ENCODE data around the gene DCLK1.

Gene DCLK1

DNA sequence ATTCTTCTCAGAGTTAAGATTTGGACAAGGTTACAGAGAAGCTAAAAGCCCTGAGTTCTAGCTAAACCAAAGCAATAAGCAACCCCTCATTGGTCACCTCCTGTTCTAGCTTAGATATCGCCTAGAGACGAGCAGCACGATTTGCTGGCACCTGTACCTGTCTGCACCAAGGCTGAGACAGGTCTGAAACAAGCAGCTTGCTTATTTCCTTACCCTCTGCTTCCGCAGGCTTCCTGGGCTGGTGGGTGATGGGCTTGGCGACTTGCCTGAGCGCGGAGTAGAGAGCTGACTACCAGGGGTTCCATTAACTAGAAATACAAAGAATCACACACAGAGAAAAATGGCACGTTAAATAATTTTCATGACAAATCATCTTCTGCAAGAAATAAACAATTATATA, 276.9 kb downstream of the DCLK1 start:
- DNase-seq: no peak

DNA sequence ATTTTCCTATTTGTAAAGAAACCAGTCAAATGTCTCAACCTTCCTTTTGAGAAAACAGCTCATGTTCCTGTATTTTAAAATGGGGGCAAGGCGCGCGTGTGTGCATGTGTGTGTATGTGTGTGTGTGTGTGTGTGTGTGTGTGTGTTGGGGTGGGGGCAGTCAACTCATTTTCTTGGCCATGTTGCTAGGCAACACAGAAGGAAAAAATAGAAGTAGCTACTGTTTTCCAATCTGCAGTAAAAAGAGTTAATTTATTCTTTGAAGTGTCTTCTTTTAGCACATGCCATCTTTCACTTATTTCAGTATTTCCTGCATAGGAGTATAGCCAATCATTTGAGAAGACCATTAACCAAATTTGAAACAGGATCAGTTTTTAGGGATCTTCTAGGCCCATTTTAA, 279.3 kb downstream of the DCLK1 start:
- DNase-seq: no peak

DNA sequence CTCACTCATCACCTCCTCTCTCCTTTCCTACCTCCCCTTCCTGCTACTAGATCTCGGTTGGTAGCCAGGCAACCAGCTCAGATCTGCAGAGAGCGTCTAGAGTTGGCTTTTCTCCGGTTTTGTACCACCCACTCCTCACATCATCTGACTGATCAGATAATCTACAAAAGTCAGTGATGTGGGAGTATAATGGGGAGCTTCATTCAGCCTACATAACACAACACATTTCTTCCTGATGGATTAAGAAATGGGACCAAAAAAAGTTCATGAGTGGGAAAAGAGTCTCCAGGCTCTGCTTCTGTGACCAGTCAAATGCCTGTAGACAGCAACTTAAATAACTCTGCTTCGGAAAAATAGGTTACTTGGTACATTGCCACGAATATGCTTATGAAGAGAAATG, 279.8 kb downstream of the DCLK1 start:
- no peak for DNase-seq

DNA sequence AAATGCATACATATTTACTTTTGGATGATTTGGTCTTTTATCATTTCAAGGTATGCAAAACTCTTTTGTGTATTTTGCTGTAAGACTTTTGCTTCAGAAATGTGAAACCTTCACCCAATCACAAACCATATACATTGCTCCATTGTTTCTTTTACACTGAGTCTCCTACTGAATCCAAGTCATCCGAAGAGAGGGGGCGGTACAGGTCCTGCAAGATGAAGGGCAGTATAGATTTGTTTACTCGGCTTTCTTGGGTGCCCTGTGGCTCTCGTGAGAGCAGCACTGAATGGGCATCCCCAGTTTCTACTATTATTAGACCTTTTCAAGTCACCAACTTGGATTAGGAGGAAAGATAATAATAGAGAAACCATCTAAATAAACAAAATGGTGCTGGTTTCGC, 280.6 kb downstream of the DCLK1 start:
- DNase-seq: no peak

DNA sequence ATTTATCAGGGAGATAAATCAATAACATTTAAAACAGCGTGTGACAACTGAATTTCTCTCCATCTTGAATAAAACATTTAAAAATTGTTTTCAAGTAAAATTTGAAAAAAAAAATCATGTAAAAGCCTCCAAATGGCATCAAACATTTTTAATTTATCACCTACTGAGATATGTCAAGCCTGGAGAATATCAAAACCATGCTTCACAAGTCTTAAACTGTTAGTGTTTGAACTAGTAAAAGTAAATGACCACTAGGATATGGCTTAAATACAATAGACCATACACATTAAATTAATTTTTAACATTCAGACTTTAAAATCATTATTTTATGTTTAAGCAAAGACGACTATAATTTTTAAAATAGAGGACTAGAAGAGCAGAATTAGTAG, 281.9 kb downstream of the DCLK1 start:
- DNase-seq: no peak

DNA sequence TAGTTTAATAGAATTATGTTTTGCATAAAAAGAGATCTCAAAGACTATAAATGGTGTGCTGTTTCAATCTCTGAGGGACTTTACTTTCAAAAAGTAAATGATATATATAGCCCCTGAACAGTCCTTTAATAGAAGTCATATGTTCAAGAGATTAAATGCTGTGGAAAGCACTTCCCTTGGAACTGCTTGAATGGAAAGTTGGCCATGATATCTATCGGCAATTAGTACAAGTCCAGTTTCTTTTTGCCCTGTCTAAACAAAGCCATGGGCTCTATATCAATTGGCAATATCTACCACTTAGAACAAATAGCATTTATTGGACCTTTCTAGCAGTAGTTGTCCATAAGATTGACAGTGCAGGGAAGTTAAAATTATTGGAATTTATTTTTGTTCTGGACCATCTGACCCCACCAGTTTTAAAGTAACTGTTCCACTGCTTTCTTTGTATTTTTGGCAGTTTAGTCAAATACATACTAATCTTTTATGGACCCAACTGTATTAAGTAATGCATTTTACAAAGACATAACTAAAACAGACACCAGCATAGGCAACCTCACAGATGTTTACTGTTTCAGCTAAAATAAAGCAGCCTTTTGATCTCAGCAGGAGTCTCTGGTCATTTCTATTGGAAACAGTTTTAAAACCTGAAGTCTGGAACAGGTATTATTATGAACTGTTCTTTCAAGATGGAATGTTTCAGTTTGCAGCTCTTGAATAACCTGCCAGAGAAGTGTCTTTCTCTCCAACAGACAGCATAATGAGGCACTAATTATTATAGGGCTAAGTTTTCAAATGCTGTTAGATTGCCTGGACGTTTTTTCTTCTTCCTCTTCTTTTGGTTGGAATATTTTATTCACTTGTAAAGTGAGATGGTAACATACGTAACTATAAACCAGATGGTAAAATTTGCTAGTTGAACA, 282.6 kb downstream of the DCLK1 start:
- DNase-seq: no peak

DNA sequence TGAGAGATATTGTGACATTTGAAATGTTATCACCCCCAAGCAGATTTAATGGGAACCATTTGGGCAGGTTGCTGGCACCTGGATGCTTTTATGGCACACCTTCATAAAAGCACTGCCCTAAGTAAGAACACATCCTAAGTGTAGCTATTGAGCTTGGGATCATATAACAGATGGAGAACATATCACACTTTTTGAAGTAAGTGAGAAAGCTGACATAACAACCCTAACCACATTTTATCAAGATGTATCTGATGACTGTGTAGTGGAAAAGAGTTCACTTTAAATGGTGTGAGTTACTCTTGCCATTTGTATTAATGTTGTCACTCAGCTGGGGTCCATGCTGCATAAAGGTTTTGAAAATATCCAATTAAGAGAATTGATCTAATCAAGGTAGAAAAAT, 287.9 kb downstream of the DCLK1 start:
- no peak for DNase-seq

DNA sequence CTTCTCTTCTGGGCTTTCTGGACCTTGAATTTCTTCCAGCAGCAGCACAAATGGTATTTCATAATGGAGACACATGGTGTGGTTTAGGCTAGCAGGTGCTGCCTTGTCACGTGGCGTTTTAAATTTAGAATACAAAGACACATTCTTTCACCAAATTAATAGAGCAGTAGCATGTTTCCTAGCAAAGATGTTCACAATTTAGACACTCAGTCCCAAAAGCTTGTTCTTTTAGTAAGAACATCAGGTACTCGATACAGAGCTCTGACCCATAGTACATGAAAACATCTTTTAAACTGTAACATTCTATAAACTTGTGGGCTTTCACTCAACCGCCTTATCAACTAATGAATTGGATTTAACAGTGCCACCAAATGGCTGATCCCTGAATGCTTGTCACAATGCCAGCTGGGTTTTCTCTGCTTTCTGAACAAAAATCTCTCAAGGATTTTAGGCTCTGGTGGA, 290.1 kb downstream of the DCLK1 start:
- DNase-seq: no peak

DNA sequence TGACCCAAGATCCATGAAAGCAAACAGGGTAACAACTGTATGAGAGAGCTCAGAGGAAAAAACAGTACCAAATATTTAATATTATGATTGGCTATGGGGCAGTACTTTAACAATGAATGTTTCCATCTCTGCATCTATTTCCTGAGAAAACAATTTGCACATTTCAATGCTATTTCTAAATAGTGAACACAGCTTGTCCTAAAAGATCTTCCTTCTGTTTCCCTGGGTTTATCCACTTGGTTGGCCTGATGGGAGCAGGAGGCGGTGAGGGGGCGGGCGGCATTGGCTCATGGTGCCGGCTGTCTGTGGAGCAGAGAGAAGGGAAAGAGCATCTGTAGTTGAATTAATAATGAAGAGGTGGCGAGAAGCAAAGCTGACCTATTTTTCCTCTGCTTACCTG, 291.4 kb downstream of the DCLK1 start:
- no peak for DNase-seq

DNA sequence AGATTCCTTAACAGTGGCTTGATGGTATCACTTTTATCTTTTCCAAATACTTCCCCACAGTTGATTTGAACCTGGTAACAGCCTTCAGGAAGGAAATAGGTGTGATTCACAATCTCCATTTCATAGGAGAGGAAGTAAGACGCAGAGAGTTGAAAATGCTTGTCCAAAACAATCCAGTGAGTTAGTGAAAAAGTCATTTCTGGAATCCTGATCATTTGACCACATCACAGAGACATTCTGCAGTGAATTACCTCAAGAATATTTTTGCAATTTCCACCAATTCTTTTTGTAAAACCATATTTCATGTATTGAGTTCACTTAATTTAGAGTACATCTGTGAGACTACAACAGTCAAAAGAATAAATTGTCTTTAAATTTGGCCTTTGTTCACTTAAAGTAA, 292.8 kb downstream of the DCLK1 start:
- DNase-seq: no peak

DNA sequence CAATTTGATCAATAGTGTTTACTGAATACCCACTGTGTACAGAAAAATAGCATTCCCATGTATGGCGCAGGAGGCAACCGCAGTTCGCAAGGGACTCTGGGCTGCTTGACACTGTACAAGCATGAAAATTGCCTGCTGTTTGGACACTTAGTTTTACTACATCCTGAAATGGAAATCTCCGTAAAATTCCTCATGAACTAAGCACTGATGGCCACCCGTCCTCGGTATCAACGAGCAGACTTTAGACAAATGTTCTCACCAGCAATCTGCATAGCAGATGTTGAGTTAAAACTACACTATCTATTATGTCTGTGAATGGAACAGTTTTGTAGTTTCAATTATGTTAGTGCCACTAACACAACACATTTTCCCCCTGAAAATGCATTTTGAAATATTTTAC, 294.7 kb downstream of the DCLK1 start:
- DNase-seq: no peak

DNA sequence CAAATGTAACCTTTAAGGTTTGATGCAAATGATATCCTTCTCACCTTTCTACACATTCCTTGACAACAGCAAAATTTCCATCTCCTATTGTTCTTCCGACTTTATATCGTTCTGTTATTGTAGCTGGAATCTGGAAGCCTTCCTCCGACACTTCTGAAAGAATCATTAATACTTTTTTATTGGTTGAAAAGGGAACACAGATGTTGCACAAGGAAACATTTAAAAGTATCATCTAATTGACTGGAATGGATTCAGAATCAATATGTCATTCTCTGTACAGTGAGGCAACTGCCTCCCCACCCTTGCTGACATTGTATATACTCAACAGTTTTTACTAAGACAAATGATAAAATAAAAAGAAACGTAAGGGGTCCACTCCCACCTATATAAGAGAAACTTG, 295.2 kb downstream of the DCLK1 start:
- DNase-seq: no peak

DNA sequence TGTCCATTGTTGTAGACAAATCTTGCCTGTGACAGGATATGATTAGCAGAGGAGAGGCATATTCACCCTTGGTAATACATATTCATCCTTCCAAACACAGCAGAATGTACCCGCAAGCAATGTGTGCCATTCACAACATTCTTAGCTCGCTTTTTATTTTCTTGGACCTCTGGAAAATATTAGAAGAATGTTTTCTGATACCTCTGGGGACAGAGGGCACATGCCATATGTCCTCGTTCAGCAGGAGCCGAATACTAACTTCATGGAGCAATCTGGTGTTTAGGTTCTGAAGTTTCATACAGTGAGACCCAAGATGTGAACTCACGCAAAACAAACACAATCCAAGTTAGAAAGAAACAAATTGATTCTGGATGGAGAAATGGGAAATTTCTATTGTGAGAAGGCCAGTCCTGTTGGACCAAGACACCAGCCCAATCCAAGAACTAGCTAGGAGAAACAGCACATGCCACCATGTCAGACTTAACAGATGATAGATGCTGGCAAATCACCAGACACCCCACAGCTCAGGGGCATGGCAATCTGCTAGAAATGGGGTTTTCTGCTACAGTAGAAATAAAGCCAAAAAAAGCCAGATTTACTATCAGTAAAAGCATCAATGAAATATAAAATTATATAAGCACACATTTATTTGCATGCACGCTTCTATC, 297.4 kb downstream of the DCLK1 start:
- no peak for DNase-seq

DNA sequence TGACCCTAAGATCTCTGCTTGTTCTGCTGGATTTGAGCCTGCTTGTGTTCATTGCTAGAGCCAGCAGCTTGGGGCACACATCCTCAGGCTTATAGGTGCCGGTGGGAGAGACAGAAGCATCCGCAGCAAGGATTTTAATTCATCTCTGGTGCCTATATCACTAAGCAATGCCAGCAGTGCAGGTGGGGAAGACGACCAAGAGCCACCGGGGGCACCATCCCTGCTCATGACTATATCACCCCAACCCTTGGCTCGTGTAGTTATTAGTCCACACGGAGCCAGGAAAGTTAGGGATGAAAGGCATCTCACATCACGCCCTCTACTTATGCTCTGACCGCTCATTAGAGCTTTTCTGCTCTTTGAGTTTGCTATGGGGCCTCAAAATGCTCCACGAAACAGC, 298.2 kb downstream of the DCLK1 start:
- no peak for DNase-seq

DNA sequence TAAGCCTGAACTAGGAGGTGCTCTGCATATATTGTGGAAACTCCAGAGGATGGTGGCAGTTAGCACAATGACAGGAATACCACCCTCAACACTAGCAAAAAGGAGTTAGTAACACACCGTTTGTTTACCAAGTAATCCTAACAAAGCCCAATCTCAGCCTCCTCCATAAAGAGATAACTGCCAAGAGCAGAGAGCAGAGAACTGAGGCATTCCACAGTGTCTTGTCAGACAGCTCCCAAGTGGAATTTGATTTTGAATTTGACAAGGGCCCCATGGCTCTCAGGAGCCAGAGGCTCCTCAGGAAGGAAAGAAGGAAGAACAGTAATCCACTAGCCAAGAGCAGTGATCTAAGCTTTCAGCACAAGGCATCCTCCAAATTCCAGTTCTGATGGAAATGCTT, 298.6 kb downstream of the DCLK1 start:
- no peak for DNase-seq

DNA sequence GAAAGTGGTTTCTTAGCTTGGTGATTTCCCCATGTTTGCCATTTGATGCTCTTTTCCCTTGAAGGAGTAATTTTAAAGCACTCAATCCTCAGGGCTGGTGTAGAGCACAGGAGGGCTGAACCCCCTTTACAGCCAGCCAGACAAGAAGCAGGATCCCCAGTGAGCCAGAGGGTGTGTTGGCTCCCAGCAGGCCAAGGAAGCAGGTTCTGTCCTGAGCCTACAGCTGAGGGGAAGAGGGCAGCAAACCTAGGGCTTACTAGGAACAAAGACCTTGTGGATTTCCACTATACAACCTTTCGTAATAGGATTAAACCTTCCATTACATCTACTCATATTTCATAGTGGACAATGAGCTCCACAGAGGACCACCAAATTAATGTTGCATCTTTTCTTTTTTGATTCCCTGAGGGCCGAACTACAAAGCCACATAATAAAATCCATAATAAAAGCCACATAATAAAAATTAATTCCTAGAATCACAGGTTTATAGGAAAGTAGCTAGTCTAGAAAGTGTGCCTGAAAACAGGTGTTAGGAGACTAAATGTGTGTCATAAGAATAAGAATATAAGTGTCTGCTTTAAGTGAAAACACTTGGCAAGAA, 300.2 kb downstream of the DCLK1 start:
- no peak for DNase-seq

DNA sequence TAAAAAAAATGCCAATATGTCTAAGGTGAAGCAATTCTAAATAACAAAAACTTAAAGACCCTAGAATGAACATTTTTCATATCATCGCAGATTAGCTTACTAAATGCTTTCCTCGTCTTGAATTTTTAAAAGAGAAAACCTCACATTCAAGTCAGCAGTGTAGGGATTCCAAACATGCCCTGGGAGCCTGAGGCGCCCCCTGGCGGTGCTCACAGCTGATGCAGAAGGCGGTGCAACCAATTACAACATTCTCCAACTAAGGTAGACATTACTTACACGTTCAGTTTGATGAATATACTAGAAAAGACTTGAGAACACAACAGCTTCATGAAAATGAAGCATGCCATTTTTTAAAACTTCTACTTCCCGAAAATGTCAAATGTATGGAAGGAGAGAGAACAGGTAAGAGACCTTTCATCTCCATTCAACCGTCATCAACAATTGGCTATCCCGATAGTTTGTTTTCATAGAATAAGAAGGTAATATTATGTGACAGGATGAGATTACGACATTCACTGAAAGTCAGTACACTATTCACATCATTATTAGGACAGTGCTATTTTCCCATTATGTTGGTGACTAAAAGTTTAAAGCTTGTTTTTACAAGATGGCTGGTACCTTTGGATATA, 304.4 kb downstream of the DCLK1 start:
- no peak for DNase-seq

DNA sequence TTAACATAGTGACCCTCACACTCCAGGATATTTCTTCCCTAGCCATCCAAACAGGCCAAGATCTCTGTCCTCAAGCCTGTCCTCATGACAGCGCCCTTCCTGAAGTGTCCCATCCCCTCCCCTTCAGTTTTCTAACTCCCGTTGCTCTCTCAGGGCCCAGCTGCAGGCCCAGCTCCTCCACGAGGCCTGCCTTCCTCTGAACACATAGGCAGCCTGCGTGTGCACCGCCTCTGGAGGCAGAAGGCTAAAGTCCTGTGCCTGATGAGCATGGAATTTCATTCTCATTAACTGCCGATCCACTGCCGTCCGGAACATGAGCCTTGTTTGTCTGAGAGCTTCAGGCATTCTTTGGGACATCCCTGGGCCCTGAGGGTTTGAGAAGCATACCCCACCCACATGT, 306.4 kb downstream of the DCLK1 start:
- DNase-seq: no peak

DNA sequence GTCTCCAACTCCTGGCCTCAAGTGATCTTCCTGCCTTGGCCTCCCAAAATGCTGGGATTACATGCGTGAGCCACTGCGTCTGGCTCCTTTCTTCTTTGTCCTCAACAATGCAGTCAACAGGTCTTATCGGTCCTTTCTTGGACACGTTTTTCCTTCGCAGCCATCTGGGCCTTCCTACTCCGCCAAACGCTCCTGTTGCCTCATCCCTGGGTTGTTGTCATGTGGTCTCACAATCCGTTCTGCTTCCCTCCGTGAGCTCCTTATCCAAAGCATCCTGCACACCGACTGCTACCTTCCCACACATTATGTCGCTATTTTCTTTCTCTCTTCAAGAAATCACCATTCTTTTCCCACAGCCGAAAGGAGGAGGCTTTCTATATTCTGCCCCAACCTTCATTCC, 306.8 kb downstream of the DCLK1 start:
- DNase-seq: no peak

DNA sequence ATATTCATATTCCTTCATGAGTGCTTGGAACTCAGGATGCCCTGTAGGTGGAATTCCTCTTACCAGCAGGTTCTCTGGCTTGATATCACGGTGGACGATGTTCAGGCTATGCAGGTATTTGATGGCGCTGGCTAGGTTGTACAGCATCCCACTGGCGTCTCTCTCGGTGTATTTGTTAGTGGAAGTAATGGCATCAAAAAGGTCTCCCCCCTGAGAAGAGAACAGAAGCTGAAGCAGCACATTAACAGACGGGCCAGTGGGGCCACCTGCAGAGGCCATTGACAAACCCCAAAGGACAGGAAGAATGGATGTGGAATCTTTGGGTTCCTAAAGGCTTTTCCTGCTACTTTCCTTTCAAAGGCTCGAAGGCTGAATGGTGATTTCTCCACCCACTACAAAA, 308.5 kb downstream of the DCLK1 start:
- DNase-seq: no peak

DNA sequence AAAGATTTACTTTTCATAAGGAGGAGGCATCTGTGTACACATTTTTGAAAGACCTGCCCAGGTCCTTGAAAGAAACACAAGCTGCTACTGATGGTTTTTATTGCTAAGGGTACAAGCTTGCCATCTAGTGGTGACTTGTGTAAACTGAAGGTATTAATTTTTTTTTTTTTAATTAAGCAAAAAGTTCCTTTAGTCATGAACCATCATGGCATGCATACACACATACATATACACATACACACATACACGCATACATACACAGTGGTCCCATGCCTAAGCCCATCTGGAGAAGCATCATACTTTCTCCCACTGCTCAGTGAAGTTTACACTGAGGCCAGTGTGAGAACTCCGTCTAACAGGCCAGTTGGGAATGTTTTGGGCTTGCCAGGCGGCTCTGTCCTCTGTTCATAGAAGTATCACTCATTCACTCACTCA, 312.5 kb downstream of the DCLK1 start:
- DNase-seq: no peak

DNA sequence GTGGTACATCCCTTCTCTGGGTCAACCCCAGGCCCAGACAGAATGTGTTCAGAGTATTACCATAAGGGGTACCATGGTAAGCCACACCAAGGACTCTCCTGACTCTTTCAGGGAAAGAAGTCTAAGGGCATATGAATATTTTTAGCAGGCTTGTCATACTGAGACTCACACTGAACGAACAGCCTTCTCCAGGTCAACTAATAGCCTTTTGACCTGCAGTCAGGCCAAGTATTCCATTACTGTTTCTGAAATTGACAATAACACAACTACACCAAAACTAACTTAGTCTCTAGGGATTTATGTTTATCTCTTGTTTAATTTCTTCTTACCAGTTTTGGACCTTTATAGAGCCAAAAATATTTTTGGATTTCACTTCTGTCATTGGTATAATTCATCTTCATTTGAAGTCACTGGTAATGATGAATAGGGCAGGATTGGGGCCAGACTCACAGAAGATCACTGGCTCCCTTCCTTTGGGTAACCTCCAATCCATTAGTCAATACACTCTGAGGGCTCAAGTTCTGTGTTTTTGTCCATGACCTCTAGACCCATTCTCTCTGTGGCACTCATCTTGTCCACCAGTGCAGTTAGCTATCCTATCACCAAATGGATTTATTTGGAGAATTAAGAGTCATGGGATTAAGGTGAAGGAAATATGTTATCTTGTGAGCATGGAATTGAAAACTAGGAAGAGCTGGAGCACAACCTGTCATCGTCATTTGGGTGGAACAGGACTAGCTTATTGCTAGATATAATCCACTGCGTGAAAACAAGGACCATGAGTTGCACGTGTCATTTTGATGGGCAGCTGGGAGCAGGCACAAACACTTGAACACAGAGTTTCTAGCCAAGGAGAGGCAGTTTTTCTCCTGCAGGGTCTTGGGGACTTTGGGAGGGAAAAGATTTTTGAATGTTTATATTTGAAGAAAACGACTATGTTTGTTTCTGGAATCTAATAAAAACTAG, 313.3 kb downstream of the DCLK1 start:
- DNase-seq: no peak

Measured in NCI-H1048 (cell line).